CD8-positive, alpha-beta memory T cell (primary cell): ENCODE data around the gene RNASEH2A. TPM values are rescaled to one million over a fixed set of nuclear protein-coding genes. Genes with fewer than 3 reads are reported as not detected.

Experiments
- CTCF ChIA-PET: fragments of 350-600 bp; sonication (Branson Sonifier 250); formaldehyde crosslinking; loops from one replicate; lab custom pipeline; 2021; ENCODE audit warnings: antibody characterized with exemption; lab: Charles Lee
- POLR2A ChIA-PET: fragments of 350-600 bp; sonication (Branson Sonifier 250); formaldehyde crosslinking; loops from one replicate; lab custom pipeline; 2021; ENCODE audit warnings: antibody characterized with exemption; lab: Charles Lee
- DNase-seq, 5 donors: peaks; one replicate each; pipeline versions ENCODE4 v3.0.0 to v3.0.0-alpha.2; 2020 to 2022; ENCODE audit warnings: mixed read lengths in 1 of 5
- H3K27ac ChIP-seq: one replicate; pipeline ENCODE4 v1.7.0; 2013; ENCODE audit warnings: low read depth, mild to moderate bottlenecking, low read length, moderate library complexity
- H3K27me3 ChIP-seq: 2 replicates; pipeline ENCODE4 v1.7.0; 2013; ENCODE audit warnings: low read length, mild to moderate bottlenecking; ENCODE audit not compliant: insufficient read depth, poor library complexity, severe bottlenecking
- H3K36me3 ChIP-seq: 2 replicates; pipeline ENCODE4 v1.7.0; 2013; ENCODE audit warnings: mild to moderate bottlenecking, low read length, moderate library complexity; ENCODE audit not compliant: insufficient read depth
- H3K4me1 ChIP-seq: 2 replicates; pipeline ENCODE4 v1.7.0; 2013; ENCODE audit warnings: mild to moderate bottlenecking, low read length, moderate library complexity; ENCODE audit not compliant: insufficient read depth
- H3K4me3 ChIP-seq: 2 replicates; pipeline ENCODE4 v1.7.0; 2013; ENCODE audit warnings: mild to moderate bottlenecking, low read length
- H3K9me3 ChIP-seq: 2 replicates; pipeline ENCODE4 v1.7.0; 2013; ENCODE audit warnings: mild to moderate bottlenecking, low read length
- H3K27ac Mint-ChIP-seq, 8 donors: one replicate each; pipeline ENCODE4 v1.8.0; 2020 to 2021; ENCODE audit warnings: mixed read lengths in 8 of 8, mild to moderate bottlenecking in 6 of 8, inconsistent platforms in 3 of 8, moderate library complexity in 3 of 8
- H3K27me3 Mint-ChIP-seq, 2 donors: one replicate each; pipeline ENCODE4 v1.8.0; 2020 to 2021; ENCODE audit warnings: mixed read lengths in 2 of 2, mild to moderate bottlenecking in 1 of 2, moderate library complexity in 1 of 2
- H3K36me3 Mint-ChIP-seq, 3 donors: one replicate each; pipeline ENCODE4 v1.8.0; 2020 to 2021; ENCODE audit warnings: mixed read lengths in 3 of 3, inconsistent platforms in 1 of 3, mild to moderate bottlenecking in 1 of 3
- H3K4me1 Mint-ChIP-seq, 3 donors: one replicate each; pipeline ENCODE4 v1.8.0; 2020 to 2021; ENCODE audit warnings: mixed read lengths in 3 of 3, inconsistent platforms in 1 of 3, mild to moderate bottlenecking in 1 of 3
- H3K4me3 Mint-ChIP-seq, 7 donors: one replicate each; pipeline ENCODE4 v1.8.0; 2020 to 2021; ENCODE audit warnings: mixed read lengths in 7 of 7, mild to moderate bottlenecking in 6 of 7, moderate library complexity in 4 of 7, inconsistent platforms in 2 of 7
- H3K9me3 Mint-ChIP-seq, 5 donors: one replicate each; pipeline ENCODE4 v1.8.0; 2020 to 2022; ENCODE audit warnings: mixed read lengths in 5 of 5, mild to moderate bottlenecking in 3 of 5, moderate library complexity in 2 of 5, inconsistent platforms in 1 of 5
- polyA plus RNA-seq: library from polyadenylated mRNA; unstranded; fragments of 300-500 nt; fragmentation: Illumina TruSeq; gene quantifications from one replicate; pipeline ENCODE4 v1.2.3, GENCODE V29; 2021
- total RNA-seq, 2 experiments: library from RNA; stranded (reverse); gene quantifications; one replicate each; pipeline ENCODE4 v1.2.3, GENCODE V29; 2021

Gene RNASEH2A
- total and polyA plus RNA-seq, 3 experiments from 2014 or later, result 24.1 to 62.4 (median 51.5) TPM

GRCh38 chr19:12825254-12826131 lies 19.1 kb downstream of the RNASEH2A start:
- POLR2A ChIA-PET, result no interaction called here
- Mint-ChIP-seq H3K27ac (no peak overlapping the region), H3K27me3 (peaks cover 47 to 51% of the 10 kb centered on the region in 2 donors), H3K36me3 (peaks cover 0 to 1% (median 0%) of the 10 kb centered on the region in 3 donors), H3K4me1 (peaks cover 4 to 9% (median 5%) of the 10 kb centered on the region in 3 donors), H3K9me3 (peaks cover 0 to 11% (median 0%) of the 10 kb centered on the region in 5 donors), H3K4me3 (no peak overlapping the region)
- DNase-seq, result no peak
- Histone ChIP-seq H3K9me3 (no peaks in the 10 kb centered on the region), H3K4me1 (peaks cover 5% of the 10 kb centered on the region), H3K27ac (no peak overlapping the region), H3K27me3 (peaks cover 36% of the 10 kb centered on the region), H3K36me3 (no peaks in the 10 kb centered on the region), H3K4me3 (no peak overlapping the region)
- CTCF ChIA-PET, result interaction anchor here (0.8 to 1.6 kb wide), 3 partner anchors 22 to 68 kb away, joined by 3 to 4 read pairs (median 4); no protein-coding TSS in a partner anchor

DNA sequence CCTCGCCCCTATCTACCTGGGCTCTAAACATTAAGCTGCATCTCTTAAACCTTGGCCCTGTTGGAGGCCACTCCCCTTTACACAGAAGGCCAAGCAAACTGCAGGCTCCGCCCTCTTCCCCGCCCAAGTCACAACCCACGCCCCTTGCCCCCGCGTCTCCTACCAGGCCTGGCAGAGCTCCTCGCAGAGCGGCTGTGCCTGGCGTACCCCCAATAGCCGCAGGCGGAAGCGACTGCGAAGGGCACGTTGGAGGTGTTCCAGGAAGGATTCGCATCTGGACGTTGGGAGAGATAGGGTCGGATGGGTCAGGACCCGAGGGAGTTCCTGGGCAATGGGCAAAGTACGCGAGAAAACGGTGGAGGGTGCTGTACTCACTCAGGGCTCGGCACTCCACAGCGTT lies 22.1 kb downstream of the RNASEH2A start:
- no peak overlapping the region for H3K27ac ChIP-seq
- POLR2A ChIA-PET, result interaction anchor here (1.2 kb wide), 1 partner anchor 91 kb away, joined by 3 read pairs; the partner anchor contains the start of gene GET3
- H3K27me3 Mint-ChIP-seq, result peaks cover 70 to 75% of the 10 kb centered on the region in 2 donors
- DNase-seq, result no peak
- H3K4me1 Mint-ChIP-seq, result peaks cover 20 to 25% (median 22%) of the 10 kb centered on the region in 3 donors
- no peaks in the 10 kb centered on the region for H3K36me3 ChIP-seq
- H3K4me3 Mint-ChIP-seq, result no peak overlapping the region
- H3K9me3 ChIP-seq, result no peaks in the 10 kb centered on the region
- H3K9me3 Mint-ChIP-seq, result peaks cover 0 to 6% (median 4%) of the 10 kb centered on the region in 5 donors
- CTCF ChIA-PET, result interaction anchor here (1.8 kb wide), 1 partner anchor 19 kb away, joined by 6 read pairs; no protein-coding TSS in a partner anchor
- no peak overlapping the region for H3K27ac Mint-ChIP-seq
- H3K4me3 ChIP-seq, result no peak overlapping the region
- H3K36me3 Mint-ChIP-seq, result peaks cover 0 to 3% (median 0%) of the 10 kb centered on the region in 3 donors
- peaks cover 18% of the 10 kb centered on the region for H3K4me1 ChIP-seq
- H3K27me3 ChIP-seq, result peaks cover 63% of the 10 kb centered on the region

GRCh38 chr19:12833418-12833737 lies 27.0 kb downstream of the RNASEH2A start:
- POLR2A ChIA-PET, result no interaction called here
- Histone ChIP-seq H3K4me1 (peaks cover 17% of the 10 kb centered on the region), H3K9me3 (no peaks in the 10 kb centered on the region), H3K4me3 (no peak overlapping the region), H3K36me3 (no peaks in the 10 kb centered on the region), H3K27me3 (peaks cover 75% of the 10 kb centered on the region), H3K27ac (no peak overlapping the region)
- H3K9me3 Mint-ChIP-seq, result peaks cover 0 to 7% (median 6%) of the 10 kb centered on the region in 5 donors
- peaks cover 0 to 3% (median 0%) of the 10 kb centered on the region in 3 donors for H3K36me3 Mint-ChIP-seq
- H3K4me3 Mint-ChIP-seq, result peak overlapping the region in 6 of 7 donors; percentile 24 to 63 (median 50)
- peaks cover 81 to 82% of the 10 kb centered on the region in 2 donors for H3K27me3 Mint-ChIP-seq
- no peak for DNase-seq
- CTCF ChIA-PET, result no interaction called here
- peak overlapping the region in 2 of 8 donors; percentile 34 to 37 for H3K27ac Mint-ChIP-seq
- peaks cover 26 to 30% (median 29%) of the 10 kb centered on the region in 3 donors for H3K4me1 Mint-ChIP-seq

DNA sequence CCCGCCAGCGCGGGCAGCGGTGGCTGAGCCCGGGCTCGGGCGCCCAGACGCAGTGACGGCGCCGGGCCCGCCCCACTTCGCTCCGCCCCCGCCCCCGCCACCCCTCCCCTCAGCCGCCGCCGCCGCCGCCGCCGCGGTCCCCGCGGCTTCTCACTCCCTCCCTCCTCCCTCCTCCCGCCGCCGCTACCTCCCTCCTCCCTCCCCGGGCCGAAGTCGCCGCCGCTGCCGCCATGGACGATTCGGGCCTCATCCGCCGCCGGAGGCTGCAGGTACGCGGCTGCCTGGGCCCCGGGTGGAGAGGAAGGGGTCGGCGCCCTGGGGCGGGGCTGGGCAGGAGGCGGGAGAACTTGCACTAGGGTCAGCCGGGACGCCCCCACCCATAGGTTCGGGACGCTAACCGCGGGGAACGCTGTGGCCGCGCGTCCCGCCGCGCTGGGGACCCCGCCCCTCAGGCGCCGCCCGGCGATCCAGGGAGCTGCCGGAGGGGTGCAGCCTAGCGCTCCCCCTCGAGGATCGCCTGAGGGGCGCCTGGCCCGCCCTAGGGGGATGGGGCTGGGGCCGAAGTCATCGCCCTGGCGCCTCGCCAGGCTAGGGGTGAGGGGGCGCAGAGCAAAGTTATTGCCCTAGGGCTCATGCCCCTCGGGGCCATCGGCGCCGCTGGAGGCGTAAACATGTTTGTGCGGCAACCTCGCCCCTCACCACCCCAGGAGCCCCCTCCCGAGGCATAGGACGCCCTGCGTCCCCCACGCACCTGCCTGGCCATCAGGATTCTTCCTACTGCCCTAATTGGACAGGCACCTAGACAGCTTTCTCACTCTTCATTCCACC lies 27.6 kb downstream of the RNASEH2A start:
- H3K27ac ChIP-seq, result no peak overlapping the region
- H3K4me1 ChIP-seq, result peaks cover 22% of the 10 kb centered on the region
- Mint-ChIP-seq H3K36me3 (peaks cover 0 to 3% (median 0%) of the 10 kb centered on the region in 3 donors), H3K4me3 (peak overlapping the region in 6 of 7 donors; percentile 38 to 64 (median 43)), H3K9me3 (peaks cover 0 to 7% (median 6%) of the 10 kb centered on the region in 5 donors), H3K27ac (peak overlapping the region in 2 of 8 donors; percentile 65 to 67), H3K27me3 (peaks cover 78% of the 10 kb centered on the region in 2 donors), H3K4me1 (peaks cover 26 to 33% (median 32%) of the 10 kb centered on the region in 3 donors)
- H3K27me3 ChIP-seq, result peaks cover 73% of the 10 kb centered on the region
- no peaks in the 10 kb centered on the region for H3K36me3 ChIP-seq
- DNase-seq, result peak in 4 of 5 donors; percentile 21 to 60 (median 40)
- CTCF ChIA-PET, result interaction anchor here (1.4 to 1.7 kb wide), 2 partner anchors 38 to 68 kb away, joined by 3 to 4 read pairs; no protein-coding TSS in a partner anchor
- POLR2A ChIA-PET, result no interaction called here
- no peaks in the 10 kb centered on the region for H3K9me3 ChIP-seq
- H3K4me3 ChIP-seq, result no peak overlapping the region

DNA sequence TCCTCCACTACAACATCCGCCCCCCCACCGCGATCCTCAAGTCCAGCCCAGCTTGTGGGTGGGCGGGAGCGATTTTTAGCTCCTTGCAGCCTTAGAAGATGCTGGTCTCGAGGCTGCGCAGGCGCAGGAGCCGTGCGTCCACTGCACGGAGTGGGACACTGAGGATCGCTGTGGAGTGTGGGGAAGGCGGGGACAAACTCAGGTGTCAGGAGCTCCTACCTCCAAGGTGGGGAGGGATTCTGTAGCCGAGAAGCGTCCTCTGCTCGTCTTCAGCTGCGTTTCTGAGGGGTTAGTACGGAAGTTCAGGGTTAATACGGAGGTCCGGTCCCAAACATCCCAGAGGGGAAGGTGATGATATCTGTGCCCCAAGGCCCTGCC lies 28.2 kb downstream of the RNASEH2A start, which contains the start of gene RTBDN:
RTBDN (minus strand) TSS at position 14 of the 378 bp plus-strand sequence. CDS start 4,600 bp downstream, outside the sequence.
- Mint-ChIP-seq H3K4me3 (peak within 1 kb of the TSS; percentile 41 to 64 (median 50)), H3K36me3 (peaks cover 0 to 3% (median 0%) of the 10 kb centered on the region in 3 donors), H3K27me3 (peaks cover 79 to 80% of the 10 kb centered on the region in 2 donors), H3K4me1 (peaks cover 32 to 39% (median 38%) of the 10 kb centered on the region in 3 donors), H3K27ac (peak within 1 kb of the TSS in 4 of 8 donors; percentile 34 to 67 (median 51)), H3K9me3 (peaks cover 0 to 11% (median 6%) of the 10 kb centered on the region in 5 donors)
- Histone ChIP-seq H3K36me3 (no peaks in the 10 kb centered on the region), H3K27me3 (peaks cover 76% of the 10 kb centered on the region), H3K4me3 (no peak within 1 kb of the TSS), H3K4me1 (peaks cover 27% of the 10 kb centered on the region), H3K9me3 (no peaks in the 10 kb centered on the region), H3K27ac (no peak within 1 kb of the TSS)
- ChIA-PET CTCF (interaction anchor here (1.4 to 1.7 kb wide), 2 partner anchors 38 to 68 kb away, joined by 3 to 4 read pairs; no protein-coding TSS in a partner anchor), POLR2A (no interaction called here)
- no peak for DNase-seq

GRCh38 chr19:12834976-12835757 lies 28.8 kb downstream of the RNASEH2A start:
- Mint-ChIP-seq H3K27ac (peak overlapping the region in 1 of 8 donors; percentile 65), H3K4me3 (peak overlapping the region in 3 of 7 donors; percentile 42 to 49 (median 47)), H3K36me3 (peaks cover 0 to 3% (median 0%) of the 10 kb centered on the region in 3 donors), H3K4me1 (peaks cover 32 to 44% (median 43%) of the 10 kb centered on the region in 3 donors), H3K9me3 (peaks cover 0 to 12% (median 6%) of the 10 kb centered on the region in 5 donors), H3K27me3 (peaks cover 80 to 81% of the 10 kb centered on the region in 2 donors)
- Histone ChIP-seq H3K4me1 (peaks cover 27% of the 10 kb centered on the region), H3K36me3 (no peaks in the 10 kb centered on the region), H3K27ac (no peak overlapping the region), H3K27me3 (peaks cover 76% of the 10 kb centered on the region), H3K9me3 (no peaks in the 10 kb centered on the region), H3K4me3 (no peak overlapping the region)
- ChIA-PET POLR2A (no interaction called here), CTCF (interaction anchor here (1.4 to 1.7 kb wide), 2 partner anchors 39 to 69 kb away, joined by 3 to 4 read pairs; no protein-coding TSS in a partner anchor)
- DNase-seq, result no peak

- no peak overlapping the region for H3K27ac ChIP-seq
- H3K9me3 ChIP-seq, result no peaks in the 10 kb centered on the region
- H3K27me3 ChIP-seq, result peaks cover 76% of the 10 kb centered on the region
- Mint-ChIP-seq H3K4me1 (peaks cover 41 to 57% (median 54%) of the 10 kb centered on the region in 3 donors), H3K9me3 (peaks cover 0 to 14% (median 3%) of the 10 kb centered on the region in 5 donors), H3K27ac (no peak overlapping the region), H3K4me3 (peak overlapping the region in 3 of 7 donors; percentile 20 to 53 (median 38)), H3K27me3 (peaks cover 79 to 81% of the 10 kb centered on the region in 2 donors), H3K36me3 (peaks cover 0 to 3% (median 0%) of the 10 kb centered on the region in 3 donors)
- H3K36me3 ChIP-seq, result no peaks in the 10 kb centered on the region
- CTCF ChIA-PET, result interaction anchor here (0.6 to 1.2 kb wide), 2 partner anchors 11 to 16 kb away, joined by 4 read pairs; no protein-coding TSS in a partner anchor
- no peak for DNase-seq
- no peak overlapping the region for H3K4me3 ChIP-seq
- POLR2A ChIA-PET, result no interaction called here
- H3K4me1 ChIP-seq, result peaks cover 34% of the 10 kb centered on the region
Observed at GRCh38 chr19:12836529-12836863, 30.1 kb downstream of the RNASEH2A start.
